ENCODE results near the gene IRX2.

Gene IRX2

GRCh38 chr5:2751592-2752021 is at the start of gene IRX2:
Gene IRX2, minus strand, starts transcription at chr5:2751677. Its CDS starts 264 bp downstream, at chr5:2751413.
- peak in 46 of 51 donors; percentile 17 to 94 (median 81) for DNase-seq

GRCh38 chr5:2800035-2800434 is 48.6 kb upstream of the IRX2 start:
- no peak for DNase-seq

GRCh38 chr5:2797981-2798380 is 46.5 kb upstream of the IRX2 start:
- DNase-seq, result no peak

- no peak for DNase-seq
Observed at GRCh38 chr5:2797160-2797559, 45.7 kb upstream of the IRX2 start.

GRCh38 chr5:2783223-2783622 is 31.7 kb upstream of the IRX2 start:
- no peak for DNase-seq

- DNase-seq, result no peak
Observed at GRCh38 chr5:2782658-2783057, 31.2 kb upstream of the IRX2 start.

- no peak for DNase-seq
Observed at GRCh38 chr5:2780421-2781171, 29.1 kb upstream of the IRX2 start.

GRCh38 chr5:2779459-2779858 is 28.0 kb upstream of the IRX2 start:
- DNase-seq, result no peak

GRCh38 chr5:2776337-2777302 is 25.1 kb upstream of the IRX2 start:
- no peak for DNase-seq

- no peak for DNase-seq
Observed at GRCh38 chr5:2773327-2773726, 21.9 kb upstream of the IRX2 start.

GRCh38 chr5:2767089-2767488 is 15.6 kb upstream of the IRX2 start:
- no peak for DNase-seq

GRCh38 chr5:2764581-2764980 is 13.1 kb upstream of the IRX2 start:
- DNase-seq, result no peak

- DNase-seq, result no peak
Observed at GRCh38 chr5:2763533-2763794, 12.0 kb upstream of the IRX2 start.

- DNase-seq, result no peak
Observed at GRCh38 chr5:2762744-2763532, 11.5 kb upstream of the IRX2 start.

GRCh38 chr5:2761921-2762488 is 10.5 kb upstream of the IRX2 start:
- no peak for DNase-seq

- no peak for DNase-seq
Observed at GRCh38 chr5:2759696-2760461, 8.4 kb upstream of the IRX2 start.

GRCh38 chr5:2759091-2759490 is 7.6 kb upstream of the IRX2 start:
- no peak for DNase-seq

GRCh38 chr5:2758632-2759031 is 7.2 kb upstream of the IRX2 start:
- no peak for DNase-seq

- DNase-seq, result no peak
Observed at GRCh38 chr5:2757563-2758351, 6.3 kb upstream of the IRX2 start.

Measured in hypothalamus (tissue), 51 donors.